K562 (cell line): Measurements from ENCODE around the gene CYP2W1. TPM values are rescaled to one million over a fixed set of nuclear protein-coding genes. Genes with fewer than 3 reads are reported as not detected.

ENCODE experiments used
- ATAC-seq: fragments of 200-7000 bp; cut with Tn5 transposase; 3 replicates; pipeline ENCODE4 v1.9.1; 2020; ENCODE audit warnings: moderate library complexity
- BruUV-seq: library from RNA; stranded (reverse); fragments of 400-500 nt; replicated peaks from 2 replicates; lab custom pipeline; 2021; lab: Mats Ljungman, UMichigan
- CTCF ChIA-PET: fragments of 300-600 bp; formaldehyde crosslinking; extraction: SDS; loops from one replicate; lab custom pipeline; 2021; ENCODE audit warnings: low intra/inter-chr PET ratio; lab: Yijun Ruan, JAX
- POLR2A ChIA-PET: fragments of 300-600, 350-650 bp; sonication (Branson Sonifier 250); formaldehyde crosslinking; extraction: SDS; loops from one replicate; lab custom pipeline; 2021; ENCODE audit warnings: antibody characterized with exemption, inconsistent platforms; lab: Yijun Ruan, JAX
- DNase-seq, 4 experiments: peaks; one replicate each; pipeline versions ENCODE4 v3.0.0 to v3.0.0-alpha.2; 2011 to 2018; ENCODE audit warnings: low spot score in 3 of 4, mixed read lengths in 3 of 4; ENCODE audit errors: extremely low read depth in 1 of 4
- FAIRE-seq: peaks from 2 replicates; lab custom pipeline; 2011; peaks lifted over from hg19 to GRCh38; lab: Jason Lieb, UNC
- H2AFZ ChIP-seq: 2 replicates; pipeline ENCODE4 v1.6.0; 2011; ENCODE audit warnings: low read depth, low read length, control low read depth, inconsistent platforms
- H3K27ac ChIP-seq: fragments of 200-600 bp; 3 replicates; pipeline ENCODE4 v1.8.0; 2011; ENCODE audit warnings: low read depth, mild to moderate bottlenecking, control low read depth, inconsistent platforms, low read length, moderate library complexity, mixed read lengths; ENCODE audit errors: extremely low read depth
- H3K27me3 ChIP-seq, 2 experiments: fragments of 300-600 bp in 1 of 2; 2 replicates in 1 of 2; 3 replicates in 1 of 2; pipeline versions ENCODE4 v1.6.0 to v1.8.0; 2011; ENCODE audit warnings: inconsistent platforms in 2 of 2, low read length in 2 of 2, mild to moderate bottlenecking in 1 of 2, mixed read lengths in 1 of 2, moderate library complexity in 1 of 2; ENCODE audit not compliant: control insufficient read depth in 2 of 2, insufficient read depth in 2 of 2
- H3K36me3 ChIP-seq: fragments of 300-600 bp; 3 replicates; pipeline ENCODE4 v1.8.0; 2011; ENCODE audit warnings: mild to moderate bottlenecking, low read length, inconsistent platforms; ENCODE audit not compliant: control insufficient read depth, insufficient read depth
- H3K4me1 ChIP-seq, 2 experiments: fragments of 200-600 bp in 1 of 2; replicated peaks in 1 of 2; 2 replicates in 1 of 2; 3 replicates in 1 of 2; pipeline versions ENCODE4 v1.5.1 to v1.8.0; 2011; ENCODE audit warnings: inconsistent platforms in 2 of 2, low read length in 2 of 2, mild to moderate bottlenecking in 1 of 2, mixed read lengths in 1 of 2, moderate library complexity in 1 of 2; ENCODE audit not compliant: control insufficient read depth in 2 of 2, insufficient read depth in 2 of 2
- H3K4me2 ChIP-seq: 2 replicates; pipeline ENCODE4 v1.6.1; 2011; ENCODE audit warnings: low read length, control low read depth, inconsistent platforms, mixed read lengths; ENCODE audit not compliant: insufficient read depth
- H3K4me3 ChIP-seq: fragments of 200-600 bp; sonication (generic), shearing (Covaris generic); 2 replicates; pipeline ENCODE4 v1.5.1; 2016; ENCODE audit warnings: control low read depth, inconsistent platforms
- H3K79me2 ChIP-seq: fragments of 200-600 bp; 3 replicates; pipeline ENCODE4 v1.8.0; 2011; ENCODE audit warnings: low read length, inconsistent platforms; ENCODE audit not compliant: control insufficient read depth, insufficient read depth
- H3K9ac ChIP-seq, 2 experiments: 2 replicates each; pipeline versions ENCODE4 v1.6.0 to v1.6.1; 2011; ENCODE audit warnings: low read depth in 2 of 2, low read length in 2 of 2, control low read depth in 1 of 2, inconsistent platforms in 1 of 2, mild to moderate bottlenecking in 1 of 2, mixed read lengths in 1 of 2; ENCODE audit not compliant: insufficient read depth in 1 of 2
- H3K9me1 ChIP-seq: one replicate; pipeline ENCODE4 v1.6.0; 2011; ENCODE audit warnings: inconsistent platforms, mild to moderate bottlenecking, low read length, moderate library complexity; ENCODE audit not compliant: control insufficient read depth, insufficient read depth
- H3K9me3 ChIP-seq: replicated peaks from 2 replicates; pipeline ENCODE4 v1.5.1; 2011; ENCODE audit warnings: low read depth, low read length, inconsistent platforms; ENCODE audit not compliant: control insufficient read depth, insufficient read depth
- H4K20me1 ChIP-seq: replicated peaks from 2 replicates; pipeline ENCODE4 v1.6.1; 2011; ENCODE audit warnings: low read length, inconsistent platforms, mixed read lengths; ENCODE audit not compliant: control insufficient read depth, insufficient read depth
- BHLHE40 ChIP-seq: IDR thresholded peaks from 2 replicates; pipeline ENCODE4 v1.6.1; 2011; ENCODE audit warnings: low read length, improper control_type of control experiment
- CREM ChIP-seq: IDR thresholded peaks from 2 replicates; pipeline ENCODE4 v1.6.1; 2014; ENCODE audit warnings: antibody characterized with exemption, low read depth
- HNRNPL ChIP-seq: fragments of 200-400 bp; formaldehyde crosslinking; IDR thresholded peaks from 2 replicates; pipeline ENCODE4 v1.6.1; 2017; ENCODE audit warnings: low read depth, mild to moderate bottlenecking, low read length
- MAX ChIP-seq: sonication (generic); formaldehyde crosslinking; IDR thresholded peaks from 2 replicates; pipeline ENCODE4 v1.9.0; 2022; ENCODE audit warnings: mild to moderate bottlenecking, missing genetic modification reagents
- NFIC ChIP-seq: fragments of 450-650 bp; IDR thresholded peaks from 2 replicates; pipeline ENCODE4 v1.6.1; 2017; ENCODE audit warnings: mild to moderate bottlenecking, inconsistent platforms
- NR3C1 ChIP-seq: sonication (generic); formaldehyde crosslinking; IDR thresholded peaks from 2 replicates; pipeline ENCODE4 v1.8.1; 2022; ENCODE audit warnings: missing genetic modification reagents
- NRF1 ChIP-seq, 2 experiments: fragments of 450-650 bp; IDR thresholded peaks in 1 of 2; conservative IDR thresholded peaks in 1 of 2; 2 replicates each; pipeline ENCODE4 v1.6.1; 2014; ENCODE audit warnings: mild to moderate bottlenecking in 2 of 2
- POLR2G ChIP-seq: fragments of 200-400 bp; formaldehyde crosslinking; IDR thresholded peaks from 2 replicates; pipeline ENCODE4 v1.6.1; 2017; ENCODE audit warnings: low read depth, mild to moderate bottlenecking, antibody characterized with exemption, low read length, moderate library complexity
- ZBTB33 ChIP-seq: sonication (generic); formaldehyde crosslinking; IDR thresholded peaks from 2 replicates; pipeline ENCODE4 v1.8.1; 2023; ENCODE audit warnings: mild to moderate bottlenecking, missing genetic modification reagents
- WGBS: fragments of 100-300 bp; shearing (Covaris generic); methylation state at CpG from one replicate; pipeline ENCODE4 v1.1.6; 2016; ENCODE audit warnings: low coverage, mixed read lengths; ENCODE audit not compliant: insufficient coverage; ENCODE audit errors: missing lambda C conversion rate; 5-methylcytosine and 5-hydroxymethylcytosine counted together
- in situ Hi-C: fragments of 300-500 bp; cut with MboI; formaldehyde crosslinking; loops from 4 replicates; pipeline ENCODE4 v1.15.0; 2018; ENCODE audit warnings: inconsistent platforms, mixed read lengths
- intact Hi-C: fragments of 100-400 bp; cut with micrococcal nuclease; formaldehyde crosslinking; loops from 2 replicates; pipeline ENCODE4 v1.14.2; 2022
- polyA plus RNA-seq, 8 experiments: library from polyadenylated mRNA; depleted of rRNA in 4 of 8; stranded (reverse) in 5 of 8; unstranded in 3 of 8; fragments of >200 nt; fragmentation: Nextera tagmentation in 2 of 8; fragmentation: Illumina TruSeq in 1 of 8; extraction: Ambion mirVana in 2 of 8; extraction: Trizol in 1 of 8; gene quantifications; 2 replicates each; pipeline versions ENCODE4 v1.2.1 to v1.2.3, GENCODE V29; 2011 to 2014; ENCODE audit warnings: inconsistent platforms in 1 of 8, missing spikeins in 1 of 8
- total RNA-seq, 7 experiments: library from RNA; depleted of rRNA in 6 of 7; stranded (reverse); fragments of >200 nt in 6 of 7; fragmentation: Illumina TruSeq in 2 of 7; extraction: Trizol in 2 of 7; gene quantifications; 2 replicates each; pipeline versions ENCODE4 v1.2.1 to v1.2.3, GENCODE V29; 2011 to 2021; ENCODE audit warnings: low replicate concordance in 1 of 7
- TF ChIP-seq, protein P1 (sequence below), 2 experiments: IDR thresholded peaks; 2 replicates each; pipeline ENCODE4 v1.6.1; 2011; ENCODE audit warnings: borderline replicate concordance in 1 of 2, control low read depth in 1 of 2, low read depth in 1 of 2, low read length in 1 of 2, mild to moderate bottlenecking in 1 of 2, mixed read lengths in 1 of 2, moderate library complexity in 1 of 2; ENCODE audit not compliant: insufficient read depth in 1 of 2, insufficient read length in 1 of 2, poor library complexity in 1 of 2, severe bottlenecking in 1 of 2; ENCODE audit errors: extremely low read depth in 1 of 2
- TF ChIP-seq, protein P2 (sequence below): IDR thresholded peaks from 3 replicates; pipeline ENCODE4 v1.6.1; 2011; ENCODE audit warnings: borderline replicate concordance, mild to moderate bottlenecking, moderate library complexity; ENCODE audit not compliant: insufficient read length; ENCODE audit errors: extremely low read depth

The CYP2W1 gene
- total and polyA plus RNA-seq, 9 of the 15 experiments (the other 6 are each of a cell fraction or from before 2014, with no cell fraction given) = not detected

DNA sequence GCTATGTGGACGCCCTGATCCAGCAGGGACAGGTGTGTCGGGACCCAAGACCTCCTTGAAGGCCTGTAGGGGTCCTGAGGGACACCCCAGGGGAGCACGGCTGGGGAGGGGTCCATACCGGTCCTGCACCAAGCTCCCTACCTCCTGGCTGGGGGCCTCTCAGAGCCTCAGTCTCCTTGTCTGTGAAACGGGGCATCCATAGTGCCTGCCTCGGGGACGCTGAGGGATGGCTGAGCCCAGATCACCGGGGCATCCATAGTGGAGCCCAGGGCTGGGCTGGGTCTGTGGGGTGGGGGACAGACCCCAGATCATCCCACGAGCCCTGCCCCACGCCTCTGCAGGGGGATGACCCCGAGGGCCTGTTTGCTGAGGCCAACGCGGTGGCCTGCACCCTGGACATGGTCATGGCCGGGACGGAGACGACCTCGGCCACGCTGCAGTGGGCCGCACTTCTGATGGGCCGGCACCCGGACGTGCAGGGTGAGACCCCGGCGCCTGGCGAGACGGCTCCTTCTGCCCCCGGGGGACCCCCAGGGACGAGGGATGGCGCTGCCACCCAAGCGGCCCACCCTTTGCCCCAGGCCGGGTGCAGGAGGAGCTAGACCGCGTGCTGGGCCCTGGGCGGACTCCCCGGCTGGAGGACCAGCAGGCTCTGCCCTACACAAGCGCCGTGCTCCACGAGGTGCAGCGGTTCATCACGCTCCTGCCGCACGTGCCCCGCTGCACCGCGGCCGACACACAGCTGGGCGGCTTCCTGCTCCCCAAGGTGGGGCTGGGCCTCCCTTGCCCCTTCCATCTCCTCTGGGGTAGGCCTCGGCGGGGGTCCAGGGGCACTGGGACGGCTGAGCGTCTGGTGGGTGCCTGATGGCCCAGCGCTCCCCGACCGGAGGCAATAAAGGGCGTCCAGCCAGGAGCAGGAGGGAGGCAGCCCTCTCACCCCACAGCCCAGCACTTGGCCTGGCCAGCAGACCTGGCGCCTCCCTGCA is 4.1 kb downstream of the CYP2W1 start:
- ChIA-PET CTCF (no interaction called here), POLR2A (interaction anchor here (0.7 to 1.1 kb wide), 2 partner anchors 9 to 461 kb away, joined by 3 to 4 read pairs; no protein-coding TSS in a partner anchor)
- Histone ChIP-seq H3K9me1 (peaks cover 2% of the 10 kb centered on the region), H3K9me3 (no peaks in the 10 kb centered on the region), H4K20me1 (0 out of 2 replicates have a peak, but pooled peaks cover 3% of the 10 kb centered on the region), H3K4me2 (no peak overlapping the region), H3K27me3 (peaks cover 5 to 27% of the 10 kb centered on the region in 2 experiments; a peak in 4 of 5 replicates), H3K79me2 (no peaks in the 10 kb centered on the region), H3K4me1 (peaks cover 0 to 81% of the 10 kb centered on the region in 2 experiments; a peak in 2 of 5 replicates), H2AFZ (0 out of 2 replicates have a peak overlapping the region, but pooled peaks have one; percentile 65), H3K36me3 (no peaks in the 10 kb centered on the region), H3K27ac (no peak overlapping the region), H3K9ac (peak overlapping the region in 1 of 2 experiments; percentile 48; a peak in 1 of 4 replicates), H3K4me3 (no peak overlapping the region)
- no peak for ATAC-seq
- intact Hi-C loops = no loop called here
- BruUV-seq = no TSS peak
- no peak for FAIRE-seq
- no peak for DNase-seq
- in situ Hi-C loops = loop anchor here (25.0 kb wide), 1 partner anchor 175 kb away; the partner anchor contains the start of gene ZFAND2A
- 42% methylated on average over 29 of the region's 56 CpGs for WGBS
- peak; percentile 58; the same call in 1 of the 2 replicates for TF ChIP-seq MAX
- TF ChIP-seq, protein P1, sequence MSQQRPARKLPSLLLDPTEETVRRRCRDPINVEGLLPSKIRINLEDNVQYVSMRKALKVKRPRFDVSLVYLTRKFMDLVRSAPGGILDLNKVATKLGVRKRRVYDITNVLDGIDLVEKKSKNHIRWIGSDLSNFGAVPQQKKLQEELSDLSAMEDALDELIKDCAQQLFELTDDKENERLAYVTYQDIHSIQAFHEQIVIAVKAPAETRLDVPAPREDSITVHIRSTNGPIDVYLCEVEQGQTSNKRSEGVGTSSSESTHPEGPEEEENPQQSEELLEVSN (IDR thresholded peaks at IDR 0.05; ENCODE audit: borderline replicate concordance in 1 of 2, extremely low read depth in 1 of 2, insufficient read depth in 1 of 2, insufficient read length in 1 of 2, low read depth in 1 of 2, low read length in 1 of 2, poor library complexity in 1 of 2, severe bottlenecking in 1 of 2) = peak in 1 of 2 experiments; percentile 64
- TF ChIP-seq ZBTB33 = peak; percentile 96
- TF ChIP-seq NR3C1 (CRISPR knock-in tag) = 0 out of 2 replicates have a peak, but pooled peaks have one; percentile 47
- TF ChIP-seq HNRNPL = peak; percentile 65; the same call in 1 of the 2 replicates
- TF ChIP-seq POLR2G = peak; percentile 36; the same call in 1 of the 2 replicates
- TF ChIP-seq BHLHE40 = peak; percentile 71
- TF ChIP-seq, protein P2, sequence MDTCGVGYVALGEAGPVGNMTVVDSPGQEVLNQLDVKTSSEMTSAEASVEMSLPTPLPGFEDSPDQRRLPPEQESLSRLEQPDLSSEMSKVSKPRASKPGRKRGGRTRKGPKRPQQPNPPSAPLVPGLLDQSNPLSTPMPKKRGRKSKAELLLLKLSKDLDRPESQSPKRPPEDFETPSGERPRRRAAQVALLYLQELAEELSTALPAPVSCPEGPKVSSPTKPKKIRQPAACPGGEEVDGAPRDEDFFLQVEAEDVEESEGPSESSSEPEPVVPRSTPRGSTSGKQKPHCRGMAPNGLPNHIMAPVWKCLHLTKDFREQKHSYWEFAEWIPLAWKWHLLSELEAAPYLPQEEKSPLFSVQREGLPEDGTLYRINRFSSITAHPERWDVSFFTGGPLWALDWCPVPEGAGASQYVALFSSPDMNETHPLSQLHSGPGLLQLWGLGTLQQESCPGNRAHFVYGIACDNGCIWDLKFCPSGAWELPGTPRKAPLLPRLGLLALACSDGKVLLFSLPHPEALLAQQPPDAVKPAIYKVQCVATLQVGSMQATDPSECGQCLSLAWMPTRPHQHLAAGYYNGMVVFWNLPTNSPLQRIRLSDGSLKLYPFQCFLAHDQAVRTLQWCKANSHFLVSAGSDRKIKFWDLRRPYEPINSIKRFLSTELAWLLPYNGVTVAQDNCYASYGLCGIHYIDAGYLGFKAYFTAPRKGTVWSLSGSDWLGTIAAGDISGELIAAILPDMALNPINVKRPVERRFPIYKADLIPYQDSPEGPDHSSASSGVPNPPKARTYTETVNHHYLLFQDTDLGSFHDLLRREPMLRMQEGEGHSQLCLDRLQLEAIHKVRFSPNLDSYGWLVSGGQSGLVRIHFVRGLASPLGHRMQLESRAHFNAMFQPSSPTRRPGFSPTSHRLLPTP = no peak
- 0 out of 4 replicates have a peak, but pooled peaks of 1 of the 2 experiments have one; percentile 8 for TF ChIP-seq NRF1 (conservative IDR thresholded peaks at IDR 0.05 in 1 of 2, IDR thresholded peaks at IDR 0.05 in 1 of 2)
- TF ChIP-seq NFIC = no peak
- TF ChIP-seq CREM = no peak
